Measurements from ENCODE around the gene NLK. TPM values are rescaled to one million over a fixed set of nuclear protein-coding genes. Genes with fewer than 3 reads are reported as not detected.
"Not testable (repeated sequence)": the region's sequence is repeated elsewhere in the genome, so short reads cannot be mapped to it uniquely, and the experiment has no call there.

Gene NLK
- total RNA-seq, 1 donor from 2014 or later, result 17.6 TPM

- intact Hi-C loops (cut with micrococcal nuclease), result not testable (repeated sequence)
Observed at GRCh38 chr17:28186472-28186871, 144.0 kb downstream of the NLK start.

- intact Hi-C loops (cut with micrococcal nuclease), result no loop called here
Observed at GRCh38 chr17:28187931-28188330, 145.5 kb downstream of the NLK start.

GRCh38 chr17:28188841-28189263 lies 146.4 kb downstream of the NLK start:
- intact Hi-C loops (cut with micrococcal nuclease), result no loop called here

- intact Hi-C loops (cut with micrococcal nuclease), result no loop called here
Observed at GRCh38 chr17:28189667-28190066, 147.2 kb downstream of the NLK start.

GRCh38 chr17:28191018-28191417 lies 148.5 kb downstream of the NLK start:
- intact Hi-C loops (cut with micrococcal nuclease), result no loop called here

- intact Hi-C loops (cut with micrococcal nuclease), result no loop called here
Observed at GRCh38 chr17:28193241-28193640, 150.8 kb downstream of the NLK start.

GRCh38 chr17:28194382-28194781 lies 151.9 kb downstream of the NLK start:
- intact Hi-C loops (cut with micrococcal nuclease), result no loop called here

- intact Hi-C loops (cut with micrococcal nuclease), result no loop called here
Observed at GRCh38 chr17:28196636-28197035, 154.2 kb downstream of the NLK start.

GRCh38 chr17:28199115-28199514 lies 156.6 kb downstream of the NLK start:
- intact Hi-C loops (cut with micrococcal nuclease), result no loop called here

- intact Hi-C loops (cut with micrococcal nuclease), result no loop called here
Observed at GRCh38 chr17:28199728-28200127, 157.3 kb downstream of the NLK start.

- intact Hi-C loops (cut with micrococcal nuclease), result no loop called here
Observed at GRCh38 chr17:28201315-28201714, 158.8 kb downstream of the NLK start.

GRCh38 chr17:28204244-28204643 lies 161.8 kb downstream of the NLK start:
- intact Hi-C loops (cut with micrococcal nuclease), result no loop called here

GRCh38 chr17:28204751-28205150 lies 162.3 kb downstream of the NLK start:
- intact Hi-C loops (cut with micrococcal nuclease), result no loop called here

- intact Hi-C loops (cut with micrococcal nuclease), result no loop called here
Observed at GRCh38 chr17:28206292-28206691, 163.8 kb downstream of the NLK start.

- intact Hi-C loops (cut with micrococcal nuclease), result no loop called here
Observed at GRCh38 chr17:28211811-28212210, 169.3 kb downstream of the NLK start.

- intact Hi-C loops (cut with micrococcal nuclease), result not testable (repeated sequence)
Observed at GRCh38 chr17:28213578-28213977, 171.1 kb downstream of the NLK start.

GRCh38 chr17:28216052-28216451 lies 173.6 kb downstream of the NLK start:
- intact Hi-C loops (cut with micrococcal nuclease), result no loop called here

GRCh38 chr17:28216528-28216927 lies 174.1 kb downstream of the NLK start:
- intact Hi-C loops (cut with micrococcal nuclease), result no loop called here

- intact Hi-C loops (cut with micrococcal nuclease), result no loop called here
Observed at GRCh38 chr17:28219771-28220170, 177.3 kb downstream of the NLK start.

GRCh38 chr17:28221751-28222414 lies 179.4 kb downstream of the NLK start:
- intact Hi-C loops (cut with micrococcal nuclease), result no loop called here

GRCh38 chr17:28225271-28225670 lies 182.8 kb downstream of the NLK start:
- intact Hi-C loops (cut with micrococcal nuclease), result loop anchor here (5.0 kb wide), 1 partner anchor 112 kb away; the partner anchor contains the start of genes IFT20 and TNFAIP1

- intact Hi-C loops (cut with micrococcal nuclease), result loop anchor here (2.0 to 5.0 kb wide), 2 partner anchors 93 to 111 kb away; partner anchors contain the start of genes IFT20, TMEM97 and TNFAIP1
Observed at GRCh38 chr17:28225867-28226266, 183.4 kb downstream of the NLK start.
